A549 (cell line): Measurements from ENCODE around the gene LLGL2. TPM values are rescaled to one million over a fixed set of nuclear protein-coding genes. Genes with fewer than 3 reads are reported as not detected.
"Not testable (repeated sequence)": the region's sequence is repeated elsewhere in the genome, so short reads cannot be mapped to it uniquely, and the experiment has no call there.

ENCODE experiments used
- ATAC-seq, 2 experiments: fragments of 200-7000 bp in 1 of 2; fragments of >200 bp in 1 of 2; cut with Nextera tagmentation in 1 of 2; cut with Tn5 transposase in 1 of 2; 3 replicates each; pipeline versions ENCODE4 v1.8.0 to v1.9.1; 2018 to 2020; ENCODE audit warnings: mild to moderate bottlenecking in 1 of 2, moderate library complexity in 1 of 2
- CTCF ChIA-PET: fragments of 300-600 bp; sonication (Branson Sonifier 250); formaldehyde crosslinking; extraction: SDS; loops from one replicate; lab custom pipeline; 2021; ENCODE audit warnings: antibody characterized with exemption, inconsistent platforms; lab: Yijun Ruan, JAX
- POLR2A ChIA-PET: fragments of 350-600 bp; formaldehyde crosslinking; extraction: SDS; loops from one replicate; lab custom pipeline; 2021; ENCODE audit warnings: antibody characterized with exemption, inconsistent platforms; lab: Yijun Ruan, JAX
- DNase-seq, 2 experiments: peaks; one replicate each; pipeline versions ENCODE4 v3.0.0 to v3.0.0-alpha.2; 2011 to 2016; ENCODE audit warnings: low read depth in 1 of 2, low spot score in 1 of 2
- FAIRE-seq: peaks from 2 replicates; lab custom pipeline; 2011; peaks lifted over from hg19 to GRCh38; lab: Jason Lieb, UNC
- H3K27ac ChIP-seq, 2 experiments: fragments of >200 bp; sonication (Bioruptor Twin); formaldehyde crosslinking; 3 replicates each; pipeline ENCODE4 v1.5.1; 2016 to 2017
- H3K4me1 ChIP-seq: fragments of >200 bp; sonication (Bioruptor Twin); formaldehyde crosslinking; 3 replicates; pipeline ENCODE4 v1.6.1; 2016
- H3K4me2 ChIP-seq: fragments of >200 bp; sonication (Bioruptor Twin); formaldehyde crosslinking; 3 replicates; pipeline ENCODE4 v1.6.1; 2016
- H3K4me3 ChIP-seq: fragments of >200 bp; sonication (Bioruptor Twin); formaldehyde crosslinking; 3 replicates; pipeline ENCODE4 v1.5.1; 2016
- H3K9me3 ChIP-seq: fragments of >200 bp; sonication (Bioruptor Twin); formaldehyde crosslinking; 3 replicates; pipeline ENCODE4 v1.6.1; 2016
- CEBPB ChIP-seq, 2 experiments: fragments of >200 bp in 1 of 2; sonication (Bioruptor Twin) in 1 of 2; formaldehyde crosslinking in 1 of 2; IDR thresholded peaks; 2 replicates each; pipeline ENCODE4 v1.6.1; 2012 to 2016
- EHF ChIP-seq: fragments of 250-450 bp; sonication (Bioruptor Pico); IDR thresholded peaks from 2 replicates; pipeline ENCODE4 v1.5.0; 2020; ENCODE audit warnings: mild to moderate bottlenecking
- EHMT2 ChIP-seq: fragments of 200-600 bp; sonication (generic); IDR thresholded peaks from 2 replicates; pipeline ENCODE4 v1.6.1; 2016; ENCODE audit warnings: antibody characterized with exemption, low read depth, mild to moderate bottlenecking, moderate library complexity
- FOSB ChIP-seq: fragments of 250-450 bp; sonication (Bioruptor Pico); IDR thresholded peaks from 2 replicates; pipeline ENCODE4 v1.5.0; 2020; ENCODE audit warnings: mild to moderate bottlenecking, moderate library complexity
- HEYL ChIP-seq: fragments of 250-450 bp; sonication (Bioruptor Pico); IDR thresholded peaks from 2 replicates; pipeline ENCODE4 v1.8.0; 2021; ENCODE audit warnings: mild to moderate bottlenecking, moderate library complexity
- JUNB ChIP-seq: fragments of >200 bp; sonication (Bioruptor Twin); formaldehyde crosslinking; IDR thresholded peaks from 2 replicates; pipeline ENCODE4 v1.6.1; 2016
- MAZ ChIP-seq: fragments of 150-350 bp; IDR thresholded peaks from 2 replicates; pipeline ENCODE4 v1.6.1; 2014; ENCODE audit warnings: antibody characterized with exemption, low read depth, low read length, borderline replicate concordance
- NR3C1 ChIP-seq: fragments of >200 bp; sonication (Bioruptor Twin); formaldehyde crosslinking; IDR thresholded peaks from 3 replicates; pipeline ENCODE4 v1.6.1; 2017
- POLR2A ChIP-seq: IDR thresholded peaks from 2 replicates; pipeline ENCODE4 v1.6.1; 2012; ENCODE audit warnings: mild to moderate bottlenecking, low read length
- RAD21 ChIP-seq, 2 experiments: fragments of >200 bp in 1 of 2; sonication (Bioruptor Twin) in 1 of 2; formaldehyde crosslinking in 1 of 2; IDR thresholded peaks in 1 of 2; conservative IDR thresholded peaks in 1 of 2; 2 replicates in 1 of 2; 3 replicates in 1 of 2; pipeline ENCODE4 v1.6.1; 2012 to 2018; ENCODE audit warnings: inconsistent platforms in 1 of 2
- RCOR1 ChIP-seq: fragments of 150-350 bp; IDR thresholded peaks from 2 replicates; pipeline ENCODE4 v1.6.1; 2014; ENCODE audit warnings: antibody characterized with exemption, low read length, low read depth
- SMC3 ChIP-seq: fragments of >200 bp; sonication (Bioruptor Twin); formaldehyde crosslinking; IDR thresholded peaks from 3 replicates; pipeline ENCODE4 v1.6.1; 2018; ENCODE audit warnings: inconsistent platforms
- ZC3H11A ChIP-seq: fragments of 450-650 bp; IDR thresholded peaks from 2 replicates; pipeline ENCODE4 v1.6.1; 2014; ENCODE audit warnings: antibody characterized with exemption, mild to moderate bottlenecking
- ZNF302 ChIP-seq: fragments of 250-450 bp; sonication (Bioruptor Pico); IDR thresholded peaks from 2 replicates; pipeline ENCODE4 v1.9.0; 2021; ENCODE audit warnings: inconsistent platforms, mild to moderate bottlenecking, moderate library complexity
- WGBS: methylation state at CpG from one replicate; pipeline ENCODE4 v1.1.6; 2017; ENCODE audit errors: missing lambda C conversion rate; 5-methylcytosine and 5-hydroxymethylcytosine counted together
- polyA plus RNA-seq, 4 experiments: library from polyadenylated mRNA; depleted of rRNA in 3 of 4; stranded (reverse); fragments of >200 nt; fragmentation: RNase III in 1 of 4; extraction: RNeasy Plus Mini Kit Qiagen cat#74134 plus additional on column Dnase treatment in 1 of 4; gene quantifications; 2 replicates in 3 of 4; 3 replicates in 1 of 4; pipeline ENCODE4 v1.2.3, GENCODE V29; 2011 to 2017
- TF ChIP-seq, protein P1 (sequence below): fragments of >200 bp; sonication (Bioruptor Twin); formaldehyde crosslinking; IDR thresholded peaks from 3 replicates; pipeline ENCODE4 v1.6.1; 2016
- TF ChIP-seq, protein P2 (sequence below): fragments of 200-600 bp; sonication (generic); IDR thresholded peaks from 2 replicates; pipeline ENCODE4 v1.6.1; 2016; ENCODE audit warnings: antibody characterized with exemption, mild to moderate bottlenecking, moderate library complexity
- TF ChIP-seq, protein P3 (sequence below): IDR thresholded peaks from 2 replicates; pipeline ENCODE4 v1.6.1; 2012
- TF ChIP-seq, protein P4 (sequence below): fragments of 450-650 bp; IDR thresholded peaks from 2 replicates; pipeline ENCODE4 v1.6.1; 2014; ENCODE audit warnings: antibody characterized with exemption
- TF ChIP-seq, protein P5 (sequence below): fragments of 250-450 bp; sonication (Bioruptor Pico); IDR thresholded peaks from 2 replicates; pipeline ENCODE4 v1.5.0; 2021; ENCODE audit warnings: mild to moderate bottlenecking, moderate library complexity, borderline replicate concordance

Gene LLGL2
- polyA plus RNA-seq, 2 of the 4 experiments (the other 2 are of a cell fraction) = 18.9 to 35.0 TPM

DNA sequence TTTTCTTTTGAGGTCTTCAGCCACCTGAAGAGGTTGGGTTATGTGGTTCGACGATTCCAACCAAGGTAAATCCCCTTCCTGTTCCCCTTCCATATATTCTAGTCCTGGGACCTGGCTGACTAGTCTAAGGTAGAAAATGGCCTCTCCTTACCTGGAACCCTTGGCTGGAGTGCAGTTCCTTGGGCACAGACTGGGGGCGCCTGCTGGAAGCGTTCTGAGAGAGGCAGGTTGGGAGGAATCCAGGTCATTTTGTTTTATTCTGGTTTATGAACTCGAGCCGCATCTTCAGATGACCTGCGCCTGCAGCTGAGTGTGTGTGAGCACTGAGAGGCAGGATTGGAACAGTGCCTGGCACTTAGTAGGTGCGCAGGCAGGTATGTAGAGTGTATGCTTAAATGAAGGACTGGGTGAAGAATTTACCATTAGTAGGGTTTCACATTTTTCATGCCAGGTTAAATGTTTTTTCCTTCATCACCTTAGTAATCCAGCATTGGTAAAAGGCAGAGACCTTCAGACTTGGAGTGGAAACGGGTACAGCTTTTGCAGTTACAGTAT lies 6.4 kb upstream of the LLGL2 start:
- H3K9me3 ChIP-seq = no peaks in the 10 kb centered on the region
- no peak for DNase-seq
- H3K27ac ChIP-seq = no peak overlapping the region
- WGBS = 96% methylated on average over 9 of the region's 9 CpGs
- ATAC-seq = no peak
- no peak overlapping the region for H3K4me2 ChIP-seq
- no peak overlapping the region for H3K4me3 ChIP-seq
- CTCF ChIA-PET = interaction anchor here (1.0 to 7.1 kb wide), 9 partner anchors 14 to 228 kb away, joined by 3 to 42 read pairs (median 3); partner anchors contain the start of gene SMIM5
- POLR2A ChIA-PET = no interaction called here
- peaks cover 18% of the 10 kb centered on the region for H3K4me1 ChIP-seq
- TF ChIP-seq HEYL (CRISPR knock-in tag) = no peak
- TF ChIP-seq EHF = no peak
- TF ChIP-seq ZC3H11A = no peak
- no peak for TF ChIP-seq POLR2A
- TF ChIP-seq NR3C1 = no peak
- TF ChIP-seq SMC3 = no peak
- TF ChIP-seq, protein P1, sequence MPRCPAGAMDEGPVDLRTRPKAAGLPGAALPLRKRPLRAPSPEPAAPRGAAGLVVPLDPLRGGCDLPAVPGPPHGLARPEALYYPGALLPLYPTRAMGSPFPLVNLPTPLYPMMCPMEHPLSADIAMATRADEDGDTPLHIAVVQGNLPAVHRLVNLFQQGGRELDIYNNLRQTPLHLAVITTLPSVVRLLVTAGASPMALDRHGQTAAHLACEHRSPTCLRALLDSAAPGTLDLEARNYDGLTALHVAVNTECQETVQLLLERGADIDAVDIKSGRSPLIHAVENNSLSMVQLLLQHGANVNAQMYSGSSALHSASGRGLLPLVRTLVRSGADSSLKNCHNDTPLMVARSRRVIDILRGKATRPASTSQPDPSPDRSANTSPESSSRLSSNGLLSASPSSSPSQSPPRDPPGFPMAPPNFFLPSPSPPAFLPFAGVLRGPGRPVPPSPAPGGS = no peak
- no peak for TF ChIP-seq ZNF302 (CRISPR knock-in tag)
- no peak for TF ChIP-seq FOSB (CRISPR knock-in tag)
- TF ChIP-seq JUNB = no peak
- TF ChIP-seq MAZ = no peak
- TF ChIP-seq CEBPB (IDR thresholded peaks at IDR 0.05) = no peak
- TF ChIP-seq, protein P2, sequence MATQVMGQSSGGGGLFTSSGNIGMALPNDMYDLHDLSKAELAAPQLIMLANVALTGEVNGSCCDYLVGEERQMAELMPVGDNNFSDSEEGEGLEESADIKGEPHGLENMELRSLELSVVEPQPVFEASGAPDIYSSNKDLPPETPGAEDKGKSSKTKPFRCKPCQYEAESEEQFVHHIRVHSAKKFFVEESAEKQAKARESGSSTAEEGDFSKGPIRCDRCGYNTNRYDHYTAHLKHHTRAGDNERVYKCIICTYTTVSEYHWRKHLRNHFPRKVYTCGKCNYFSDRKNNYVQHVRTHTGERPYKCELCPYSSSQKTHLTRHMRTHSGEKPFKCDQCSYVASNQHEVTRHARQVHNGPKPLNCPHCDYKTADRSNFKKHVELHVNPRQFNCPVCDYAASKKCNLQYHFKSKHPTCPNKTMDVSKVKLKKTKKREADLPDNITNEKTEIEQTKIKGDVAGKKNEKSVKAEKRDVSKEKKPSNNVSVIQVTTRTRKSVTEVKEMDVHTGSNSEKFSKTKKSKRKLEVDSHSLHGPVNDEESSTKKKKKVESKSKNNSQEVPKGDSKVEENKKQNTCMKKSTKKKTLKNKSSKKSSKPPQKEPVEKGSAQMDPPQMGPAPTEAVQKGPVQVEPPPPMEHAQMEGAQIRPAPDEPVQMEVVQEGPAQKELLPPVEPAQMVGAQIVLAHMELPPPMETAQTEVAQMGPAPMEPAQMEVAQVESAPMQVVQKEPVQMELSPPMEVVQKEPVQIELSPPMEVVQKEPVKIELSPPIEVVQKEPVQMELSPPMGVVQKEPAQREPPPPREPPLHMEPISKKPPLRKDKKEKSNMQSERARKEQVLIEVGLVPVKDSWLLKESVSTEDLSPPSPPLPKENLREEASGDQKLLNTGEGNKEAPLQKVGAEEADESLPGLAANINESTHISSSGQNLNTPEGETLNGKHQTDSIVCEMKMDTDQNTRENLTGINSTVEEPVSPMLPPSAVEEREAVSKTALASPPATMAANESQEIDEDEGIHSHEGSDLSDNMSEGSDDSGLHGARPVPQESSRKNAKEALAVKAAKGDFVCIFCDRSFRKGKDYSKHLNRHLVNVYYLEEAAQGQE = no peak
- TF ChIP-seq RAD21 (conservative IDR thresholded peaks at IDR 0.05 in 1 of 2, IDR thresholded peaks at IDR 0.05 in 1 of 2) = no peak
- no peak for TF ChIP-seq RCOR1
- TF ChIP-seq, protein P3, sequence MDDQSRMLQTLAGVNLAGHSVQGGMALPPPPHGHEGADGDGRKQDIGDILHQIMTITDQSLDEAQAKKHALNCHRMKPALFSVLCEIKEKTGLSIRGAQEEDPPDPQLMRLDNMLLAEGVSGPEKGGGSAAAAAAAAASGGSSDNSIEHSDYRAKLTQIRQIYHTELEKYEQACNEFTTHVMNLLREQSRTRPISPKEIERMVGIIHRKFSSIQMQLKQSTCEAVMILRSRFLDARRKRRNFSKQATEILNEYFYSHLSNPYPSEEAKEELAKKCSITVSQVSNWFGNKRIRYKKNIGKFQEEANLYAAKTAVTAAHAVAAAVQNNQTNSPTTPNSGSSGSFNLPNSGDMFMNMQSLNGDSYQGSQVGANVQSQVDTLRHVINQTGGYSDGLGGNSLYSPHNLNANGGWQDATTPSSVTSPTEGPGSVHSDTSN = no peak
- no peak for TF ChIP-seq EHMT2
- TF ChIP-seq, protein P4, sequence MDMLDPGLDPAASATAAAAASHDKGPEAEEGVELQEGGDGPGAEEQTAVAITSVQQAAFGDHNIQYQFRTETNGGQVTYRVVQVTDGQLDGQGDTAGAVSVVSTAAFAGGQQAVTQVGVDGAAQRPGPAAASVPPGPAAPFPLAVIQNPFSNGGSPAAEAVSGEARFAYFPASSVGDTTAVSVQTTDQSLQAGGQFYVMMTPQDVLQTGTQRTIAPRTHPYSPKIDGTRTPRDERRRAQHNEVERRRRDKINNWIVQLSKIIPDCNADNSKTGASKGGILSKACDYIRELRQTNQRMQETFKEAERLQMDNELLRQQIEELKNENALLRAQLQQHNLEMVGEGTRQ = no peak
- TF ChIP-seq, protein P5, sequence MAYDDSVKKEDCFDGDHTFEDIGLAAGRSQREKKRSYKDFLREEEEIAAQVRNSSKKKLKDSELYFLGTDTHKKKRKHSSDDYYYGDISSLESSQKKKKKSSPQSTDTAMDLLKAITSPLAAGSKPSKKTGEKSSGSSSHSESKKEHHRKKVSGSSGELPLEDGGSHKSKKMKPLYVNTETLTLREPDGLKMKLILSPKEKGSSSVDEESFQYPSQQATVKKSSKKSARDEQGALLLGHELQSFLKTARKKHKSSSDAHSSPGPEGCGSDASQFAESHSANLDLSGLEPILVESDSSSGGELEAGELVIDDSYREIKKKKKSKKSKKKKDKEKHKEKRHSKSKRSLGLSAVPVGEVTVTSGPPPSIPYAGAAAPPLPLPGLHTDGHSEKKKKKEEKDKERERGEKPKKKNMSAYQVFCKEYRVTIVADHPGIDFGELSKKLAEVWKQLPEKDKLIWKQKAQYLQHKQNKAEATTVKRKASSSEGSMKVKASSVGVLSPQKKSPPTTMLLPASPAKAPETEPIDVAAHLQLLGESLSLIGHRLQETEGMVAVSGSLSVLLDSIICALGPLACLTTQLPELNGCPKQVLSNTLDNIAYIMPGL = no peak
- no peak for FAIRE-seq

DNA sequence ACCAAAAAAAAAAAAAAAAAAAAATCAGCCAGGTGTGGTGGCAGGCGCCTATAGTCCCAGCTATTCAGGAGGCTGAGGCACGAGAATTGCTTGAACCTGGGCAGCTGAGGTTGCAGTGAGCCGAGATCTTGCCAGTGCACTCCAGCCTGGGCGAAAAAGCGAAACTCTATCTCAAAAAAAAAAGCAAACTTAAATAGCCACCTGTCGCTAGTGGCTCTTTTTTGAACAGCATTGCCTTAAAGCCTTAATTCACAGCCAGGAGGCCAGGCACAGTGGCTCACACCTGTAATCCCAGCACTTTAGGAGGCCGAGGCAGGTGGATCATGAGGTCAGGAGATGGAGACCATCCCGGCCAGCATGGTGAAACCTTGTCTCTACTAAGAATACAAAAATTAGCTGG lies 5.1 kb upstream of the LLGL2 start:
- ATAC-seq, DNase-seq, FAIRE-seq, H3K4me3 ChIP-seq, H3K27ac ChIP-seq, H3K9me3 ChIP-seq, H3K4me2 ChIP-seq: not testable (repeated sequence)
- ChIA-PET CTCF (interaction anchor here (0.6 to 7.1 kb wide), 6 partner anchors 16 to 250 kb away, joined by 3 to 42 read pairs (median 3); partner anchors contain the start of genes MIF4GD and SMIM5), POLR2A (interaction anchor here (0.7 kb wide), 1 partner anchor 20 kb away, joined by 5 read pairs; no protein-coding TSS in a partner anchor)
- H3K4me1 ChIP-seq = peaks cover 18% of the 10 kb centered on the region
- WGBS = 92% methylated on average over 8 of the region's 8 CpGs
